ENCODE measurements around the gene MED7. TPM values are rescaled to one million over a fixed set of nuclear protein-coding genes. Genes with fewer than 3 reads are reported as not detected.

Gene MED7
- total RNA-seq, 1 donor from 2014 or later, result 11.6 TPM

DNA sequence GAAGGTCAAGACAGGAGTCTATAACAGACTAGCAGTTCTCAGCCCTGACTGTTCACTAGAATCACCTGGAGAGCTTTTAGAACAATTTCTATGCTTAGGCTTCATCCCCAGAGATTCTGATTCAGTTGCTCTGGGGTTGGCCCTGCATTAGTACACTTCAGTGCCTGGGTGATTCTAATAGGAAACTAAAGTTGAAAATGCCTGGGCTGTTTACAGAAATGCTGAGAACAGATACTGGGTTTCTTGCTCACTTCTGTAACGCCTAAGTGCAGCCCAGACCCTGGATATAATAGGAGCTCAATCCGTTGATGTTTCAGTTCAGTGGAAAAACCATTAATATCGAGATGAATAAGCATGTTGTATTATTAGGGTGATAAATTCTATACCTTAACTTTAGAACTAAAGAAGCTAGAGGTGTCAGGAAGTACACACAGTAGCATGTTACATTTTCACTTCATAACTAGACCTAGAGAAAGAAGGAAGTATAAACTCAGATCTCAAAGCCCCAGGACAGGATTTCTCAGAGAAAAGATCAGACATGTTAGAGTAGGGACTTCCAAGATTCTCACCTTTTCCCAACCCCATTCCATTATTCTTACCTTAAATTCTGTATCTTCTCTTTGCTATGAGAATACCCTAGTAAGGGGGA is 54.2 kb downstream of the MED7 start:
- Mint-ChIP-seq H3K4me1 (no peaks in the 10 kb centered on the region), H3K36me3 (ENCODE audit: low read depth) (no peaks in the 10 kb centered on the region), H3K4me3 (no peak overlapping the region), H3K27me3 (ENCODE audit: low read depth) (no peaks in the 10 kb centered on the region), H3K27ac (ENCODE audit: unreplicated experiment) (no peak overlapping the region), H3K9me3 (no peaks in the 10 kb centered on the region)
- TF ChIP-seq, protein P1, sequence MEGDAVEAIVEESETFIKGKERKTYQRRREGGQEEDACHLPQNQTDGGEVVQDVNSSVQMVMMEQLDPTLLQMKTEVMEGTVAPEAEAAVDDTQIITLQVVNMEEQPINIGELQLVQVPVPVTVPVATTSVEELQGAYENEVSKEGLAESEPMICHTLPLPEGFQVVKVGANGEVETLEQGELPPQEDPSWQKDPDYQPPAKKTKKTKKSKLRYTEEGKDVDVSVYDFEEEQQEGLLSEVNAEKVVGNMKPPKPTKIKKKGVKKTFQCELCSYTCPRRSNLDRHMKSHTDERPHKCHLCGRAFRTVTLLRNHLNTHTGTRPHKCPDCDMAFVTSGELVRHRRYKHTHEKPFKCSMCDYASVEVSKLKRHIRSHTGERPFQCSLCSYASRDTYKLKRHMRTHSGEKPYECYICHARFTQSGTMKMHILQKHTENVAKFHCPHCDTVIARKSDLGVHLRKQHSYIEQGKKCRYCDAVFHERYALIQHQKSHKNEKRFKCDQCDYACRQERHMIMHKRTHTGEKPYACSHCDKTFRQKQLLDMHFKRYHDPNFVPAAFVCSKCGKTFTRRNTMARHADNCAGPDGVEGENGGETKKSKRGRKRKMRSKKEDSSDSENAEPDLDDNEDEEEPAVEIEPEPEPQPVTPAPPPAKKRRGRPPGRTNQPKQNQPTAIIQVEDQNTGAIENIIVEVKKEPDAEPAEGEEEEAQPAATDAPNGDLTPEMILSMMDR (conservative IDR thresholded peaks at IDR 0.05), result no peak
- no peak for DNase-seq (ENCODE audit: low read depth, low spot score)

Other genes with a start within 250 kb of the MED7 start
- gene TIMD4, start 179.6 kb downstream of the MED7 start, total RNA-seq, result not detected in 2 replicates
- gene HAVCR1, start 83.7 kb downstream of the MED7 start, total RNA-seq, result not detected in 2 replicates
- gene HAVCR2, start 33.8 kb downstream of the MED7 start, total RNA-seq, result 0.19 and 0.55 TPM in 2 replicates
- not detected in 2 replicates for gene GARIN3, start 23.4 kb upstream of the MED7 start, total RNA-seq
- gene ITK, start 38.0 kb upstream of the MED7 start, total RNA-seq, result not detected in 2 replicates
- 74.5 and 76.6 TPM in 2 replicates for gene CYFIP2, start 123.3 kb upstream of the MED7 start, total RNA-seq